ENCODE results near the gene AHNAK2. TPM values are rescaled to one million over a fixed set of nuclear protein-coding genes. Genes with fewer than 3 reads are reported as not detected.

Gene AHNAK2
- total and polyA plus RNA-seq, 9 of the 15 experiments (the other 6 are each of a cell fraction or from before 2014, with no cell fraction given), result 0.04 to 0.09 (median 0.04) TPM; not detected in 6

- Histone ChIP-seq H4K20me1 (replicated peaks; ENCODE audit: control insufficient read depth, insufficient read depth, low read length) (no peaks in the 10 kb centered on the region; the same call in 1 of the 2 replicates), H3K4me3 (no peak overlapping the region), H3K27me3 (ENCODE audit: control insufficient read depth in 2 of 2, insufficient read depth in 2 of 2, low read length in 2 of 2) (peaks cover 5 to 59% of the 10 kb centered on the region in 2 experiments; a peak in 4 of 5 replicates), H3K4me1 (replicated peaks in 1 of 2; ENCODE audit: control insufficient read depth in 2 of 2, insufficient read depth in 2 of 2, low read length in 2 of 2) (no peaks in the 10 kb centered on the region; a peak in 1 of 5 replicates), H2AFZ (ENCODE audit: low read depth, low read length) (no peak overlapping the region), H3K4me2 (ENCODE audit: insufficient read depth, low read length) (no peak overlapping the region), H3K9me1 (ENCODE audit: control insufficient read depth, insufficient read depth, low read length) (no peaks in the 10 kb centered on the region), H3K79me2 (ENCODE audit: control insufficient read depth, insufficient read depth, low read length) (no peaks in the 10 kb centered on the region), H3K9me3 (replicated peaks; ENCODE audit: control insufficient read depth, insufficient read depth, low read depth, low read length) (no peaks in the 10 kb centered on the region), H3K27ac (ENCODE audit: extremely low read depth, low read depth, low read length) (no peak overlapping the region), H3K9ac (ENCODE audit: insufficient read depth in 1 of 2, low read depth in 2 of 2, low read length in 2 of 2) (no peak overlapping the region), H3K36me3 (ENCODE audit: control insufficient read depth, insufficient read depth, low read length) (no peaks in the 10 kb centered on the region)
- DNase-seq (ENCODE audit: extremely low read depth in 1 of 4, low spot score in 3 of 4) (no peak), ATAC-seq (no peak), FAIRE-seq (no peak)
- no TSS peak for BruUV-seq (replicated peaks)
- intact Hi-C loops (cut with micrococcal nuclease), result no loop called here
- POLR2A ChIA-PET, result interaction anchor here (0.6 to 0.7 kb wide), 2 partner anchors 11 to 33 kb away, joined by 3 read pairs; no protein-coding TSS in a partner anchor
- TF ChIP-seq ETS1 (conservative IDR thresholded peaks at IDR 0.05; ENCODE audit: control insufficient read depth, low read depth, low read length), result no peak
- TF ChIP-seq GABPA (tag; conservative IDR thresholded peaks at IDR 0.05; ENCODE audit: low read depth), result no peak
- TF ChIP-seq RHOXF2B (CRISPR knock-in tag; conservative IDR thresholded peaks at IDR 0.05), result no peak
- no peak for TF ChIP-seq POLR2G (IDR thresholded peaks at IDR 0.05; ENCODE audit: low read depth, low read length)
- no peak for TF ChIP-seq U2AF2 (optimal IDR thresholded peaks at IDR 0.05; ENCODE audit: low read depth, low read length)
- no peak for TF ChIP-seq TFAM (CRISPR knock-in tag; conservative IDR thresholded peaks at IDR 0.05)
- TF ChIP-seq GABPB1 (CRISPR knock-in tag; IDR thresholded peaks at IDR 0.05), result no peak
- no peak for TF ChIP-seq HDGF (IDR thresholded peaks at IDR 0.05)
- TF ChIP-seq ZNF583 (CRISPR knock-in tag; IDR thresholded peaks at IDR 0.05), result no peak
- no peak for TF ChIP-seq CTBP1 (IDR thresholded peaks at IDR 0.05; ENCODE audit: borderline replicate concordance)
- TF ChIP-seq TEAD4 (IDR thresholded peaks at IDR 0.05; ENCODE audit: low read length), result no peak
- TF ChIP-seq TEAD4 (CRISPR knock-in tag; IDR thresholded peaks at IDR 0.05; ENCODE audit: borderline replicate concordance), result no peak
- no peak for TF ChIP-seq HDAC3 (IDR thresholded peaks at IDR 0.05; ENCODE audit: borderline replicate concordance, partially characterized antibody)
- TF ChIP-seq E2F1 (CRISPR knock-in tag; IDR thresholded peaks at IDR 0.05), result no peak
- TF ChIP-seq COPS2 (conservative IDR thresholded peaks at IDR 0.05), result no peak
- TF ChIP-seq SAFB (IDR thresholded peaks at IDR 0.05; ENCODE audit: borderline replicate concordance, low read depth, low read length), result no peak
- in situ Hi-C loops (cut with MboI), result no loop called here
- no CpG with 5 or more reads among the region's 1 CpG for WGBS (ENCODE audit: insufficient coverage, low coverage, missing lambda C conversion rate)
- CTCF ChIA-PET (ENCODE audit: low intra/inter-chr PET ratio), result no interaction called here
Observed at GRCh38 chr14:104938960-104939359, 39.2 kb downstream of the AHNAK2 start.

All from K562 (cell line).